CD14-positive monocyte (primary cell): Measurements from ENCODE around the gene SLX9. TPM values are rescaled to one million over a fixed set of nuclear protein-coding genes. Genes with fewer than 3 reads are reported as not detected.

Experiments used
- DNase-seq, 3 donors: peaks; one replicate each; pipeline ENCODE4 v3.0.0-alpha.2; 2011 to 2022
- H2AFZ ChIP-seq: 2 replicates; pipeline ENCODE4 v1.6.0; 2012; ENCODE audit warnings: mild to moderate bottlenecking, low read depth, low read length, inconsistent platforms; ENCODE audit not compliant: insufficient read depth, poor library complexity, severe bottlenecking
- H3K27ac ChIP-seq, 2 donors: 1 replicate in 1 of 2; 2 replicates in 1 of 2; pipeline ENCODE4 v1.5.1; 2012 to 2013; ENCODE audit warnings: low read length in 2 of 2, control low read depth in 1 of 2, inconsistent platforms in 1 of 2, low read depth in 1 of 2, mild to moderate bottlenecking in 1 of 2
- H3K27me3 ChIP-seq, 2 donors: one replicate each; pipeline versions ENCODE4 v1.6.0 to v1.6.1; 2011 to 2013; ENCODE audit warnings: low read length in 2 of 2; ENCODE audit not compliant: control insufficient read depth in 2 of 2, insufficient read depth in 2 of 2
- H3K36me3 ChIP-seq, 2 donors: replicated peaks in 1 of 2; 1 replicate in 1 of 2; 2 replicates in 1 of 2; pipeline versions ENCODE4 v1.5.1 to v1.6.1; 2012 to 2013; ENCODE audit warnings: low read length in 2 of 2, control low read depth in 1 of 2, inconsistent platforms in 1 of 2, mild to moderate bottlenecking in 1 of 2; ENCODE audit not compliant: insufficient read depth in 2 of 2, control insufficient read depth in 1 of 2
- H3K4me1 ChIP-seq, 2 donors: 1 replicate in 1 of 2; 2 replicates in 1 of 2; pipeline versions ENCODE4 v1.5.1 to v1.6.1; 2012 to 2013; ENCODE audit warnings: low read length in 2 of 2, control low read depth in 1 of 2, inconsistent platforms in 1 of 2, mild to moderate bottlenecking in 1 of 2, moderate library complexity in 1 of 2; ENCODE audit not compliant: insufficient read depth in 2 of 2, control insufficient read depth in 1 of 2
- H3K4me2 ChIP-seq: replicated peaks from 2 replicates; pipeline ENCODE3; 2012; ENCODE audit warnings: low read length, moderate library complexity, mild to moderate bottlenecking; ENCODE audit not compliant: poor library complexity, severe bottlenecking; ENCODE audit errors: extremely low read depth
- H3K4me3 ChIP-seq, 3 experiments: fragments of 200-600 bp in 1 of 3; sonication (generic) in 1 of 3; replicated peaks in 1 of 3; 1 replicate in 2 of 3; 2 replicates in 1 of 3; pipeline ENCODE4 v1.5.1; 2011 to 2013; ENCODE audit warnings: low read length in 3 of 3, mild to moderate bottlenecking in 3 of 3, control low read depth in 2 of 3, low read depth in 2 of 3, inconsistent platforms in 1 of 3, moderate library complexity in 1 of 3
- H3K79me2 ChIP-seq: 2 replicates; pipeline ENCODE4 v1.6.0; 2012; ENCODE audit warnings: mild to moderate bottlenecking, control low read depth, inconsistent platforms, low read length, moderate library complexity; ENCODE audit not compliant: insufficient read depth
- H3K9ac ChIP-seq: 2 replicates; pipeline ENCODE4 v1.6.0; 2017; ENCODE audit warnings: low read length, mild to moderate bottlenecking; ENCODE audit not compliant: insufficient read depth, poor library complexity, severe bottlenecking
- H3K9me3 ChIP-seq, 2 donors: replicated peaks in 1 of 2; 1 replicate in 1 of 2; 2 replicates in 1 of 2; pipeline versions ENCODE4 v1.5.1 to v1.6.1; 2012 to 2013; ENCODE audit warnings: low read length in 2 of 2, control low read depth in 1 of 2; ENCODE audit not compliant: control insufficient read depth in 1 of 2, insufficient read depth in 1 of 2
- H4K20me1 ChIP-seq: 2 replicates; pipeline ENCODE4 v1.6.0; 2012; ENCODE audit warnings: mild to moderate bottlenecking, low read length, control low read depth, moderate library complexity; ENCODE audit not compliant: insufficient read depth
- H3K27ac Mint-ChIP-seq, 7 donors: one replicate each; pipeline ENCODE4 v1.8.0; 2020; ENCODE audit warnings: mild to moderate bottlenecking in 7 of 7, mixed read lengths in 7 of 7, moderate library complexity in 6 of 7, inconsistent platforms in 2 of 7
- H3K27me3 Mint-ChIP-seq, 3 donors: one replicate each; pipeline ENCODE4 v1.8.0; 2021 to 2022; ENCODE audit warnings: low read depth in 3 of 3, mild to moderate bottlenecking in 3 of 3, mixed read lengths in 3 of 3, moderate library complexity in 3 of 3, inconsistent platforms in 1 of 3
- H3K36me3 Mint-ChIP-seq, 2 donors: one replicate each; pipeline ENCODE4 v1.8.0; 2020; ENCODE audit warnings: mixed read lengths in 2 of 2, inconsistent platforms in 1 of 2, mild to moderate bottlenecking in 1 of 2
- H3K4me1 Mint-ChIP-seq: one replicate; pipeline ENCODE4 v1.8.0; 2020; ENCODE audit warnings: mild to moderate bottlenecking, mixed read lengths
- H3K4me3 Mint-ChIP-seq, 2 donors: one replicate each; pipeline ENCODE4 v1.8.0; 2020; ENCODE audit warnings: mild to moderate bottlenecking in 2 of 2, mixed read lengths in 2 of 2, moderate library complexity in 1 of 2
- H3K9me3 Mint-ChIP-seq, 7 donors: one replicate each; pipeline ENCODE4 v1.8.0; 2020 to 2022; ENCODE audit warnings: mixed read lengths in 7 of 7, mild to moderate bottlenecking in 6 of 7, moderate library complexity in 6 of 7, inconsistent platforms in 2 of 7
- CTCF ChIP-seq: fragments of 200-600 bp; IDR thresholded peaks from one replicate; pipeline ENCODE4 v1.8.0; 2022; ENCODE audit warnings: antibody characterized with exemption, mild to moderate bottlenecking
- WGBS: methylation state at CpG from one replicate; pipeline ENCODE4 v1.1.5; 2013; ENCODE audit warnings: missing lambda C conversion rate; ENCODE audit not compliant: insufficient coverage; 5-methylcytosine and 5-hydroxymethylcytosine counted together
- intact Hi-C, 2 donors: fragments of 100-400 bp; cut with micrococcal nuclease; formaldehyde crosslinking; loops; one replicate each; pipeline versions ENCODE4 v1.15.0 to v1.15.1; 2023
- polyA plus RNA-seq, 3 donors: library from polyadenylated mRNA; depleted of rRNA in 1 of 3; unstranded in 2 of 3; stranded (reverse) in 1 of 3; fragments of 300-500 nt in 2 of 3; fragments of >200 nt in 1 of 3; fragmentation: Illumina TruSeq in 2 of 3; gene quantifications; 1 replicate in 2 of 3; 2 replicates in 1 of 3; pipeline ENCODE4 v1.2.3, GENCODE V29; 2012 to 2021

The SLX9 gene
- polyA plus RNA-seq, 3 donors, result 7.5 to 9.0 (median 9.0) TPM

DNA sequence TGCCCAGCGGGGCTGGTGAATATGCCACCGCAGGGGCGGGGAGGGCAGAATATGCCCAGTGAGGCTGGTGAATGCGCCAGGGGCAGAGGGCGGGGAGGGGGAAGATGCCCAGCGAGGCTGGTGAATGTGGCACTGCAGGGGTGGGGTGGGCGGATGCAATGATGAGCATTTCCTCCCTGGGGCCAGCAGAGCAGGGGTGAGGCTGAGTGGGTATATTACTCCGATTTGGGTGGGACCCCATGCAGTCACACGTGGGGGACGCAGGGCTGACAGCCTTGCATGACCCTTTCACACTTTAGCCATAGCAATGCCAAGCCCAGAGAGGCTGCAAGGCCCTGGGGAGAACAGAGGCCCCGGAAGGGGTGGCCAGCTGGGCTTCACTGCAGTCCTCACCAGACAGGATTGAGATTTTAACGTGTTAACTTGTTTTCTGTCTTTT is 9.3 kb upstream of the SLX9 start:
- Histone ChIP-seq H4K20me1 (peaks cover 29% of the 10 kb centered on the region), H3K4me3 (peak overlapping the region in 2 of 3 experiments; percentile 79 to 81), H3K27ac (peak overlapping the region; percentile 76 to 84), H3K79me2 (peaks cover 82% of the 10 kb centered on the region), H2AFZ (no peak overlapping the region), H3K9ac (peak overlapping the region; percentile 76), H3K36me3 (peaks cover 0 to 7% of the 10 kb centered on the region in 2 donors), H3K27me3 (no peaks in the 10 kb centered on the region), H3K4me1 (peaks cover 77 to 82% of the 10 kb centered on the region in 2 donors), H3K9me3 (no peaks in the 10 kb centered on the region), H3K4me2 (peak overlapping the region; percentile 88)
- Mint-ChIP-seq H3K27me3 (peaks cover 0 to 7% (median 3%) of the 10 kb centered on the region in 3 donors), H3K27ac (peak overlapping the region; percentile 86 to 94 (median 91)), H3K4me3 (peak overlapping the region; percentile 81 to 95), H3K4me1 (peaks cover 71% of the 10 kb centered on the region), H3K36me3 (peaks cover 7 to 31% of the 10 kb centered on the region in 2 donors), H3K9me3 (peaks cover 0 to 1% (median 0%) of the 10 kb centered on the region in 7 donors)
- peak in 1 of 3 donors; percentile 49 for DNase-seq
- no peak for TF ChIP-seq CTCF
- 7% methylated on average over 10 of the region's 12 CpGs for WGBS
- intact Hi-C loops, result loop anchor here in 1 of 2 donors (2.0 to 5.0 kb wide), 2 partner anchors 14 to 113 kb away; partner anchors contain the start of gene SUMO3

DNA sequence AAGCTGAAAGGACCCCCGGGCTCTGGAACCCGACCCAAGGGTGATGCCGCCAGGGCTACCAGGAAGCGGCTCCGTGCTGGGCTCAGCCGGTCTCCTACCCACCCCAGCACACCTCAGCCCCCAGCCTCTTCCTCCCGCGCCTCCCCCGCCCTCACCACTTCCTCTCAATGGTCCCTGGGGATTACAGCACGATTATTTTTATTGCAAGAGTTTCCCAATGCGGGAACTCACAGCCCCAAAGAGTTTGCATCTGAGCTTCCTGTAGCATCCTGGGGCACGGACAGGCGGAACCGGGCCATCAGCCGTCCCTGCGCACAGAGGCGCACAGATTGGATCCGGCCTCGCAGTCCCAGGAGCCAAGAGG is 8.7 kb upstream of the SLX9 start:
- intact Hi-C loops, result loop anchor here in 1 of 2 donors (2.0 to 5.0 kb wide), 2 partner anchors 14 to 114 kb away; partner anchors contain the start of gene SUMO3
- Histone ChIP-seq H3K79me2 (peaks cover 82% of the 10 kb centered on the region), H3K9ac (peak overlapping the region; percentile 76)

More for the DNA sequence above, 8.7 kb upstream of the SLX9 start:
- under 1% methylated on average over 17 of the region's 19 CpGs for WGBS
- Mint-ChIP-seq H3K27me3 (peaks cover 0 to 7% (median 3%) of the 10 kb centered on the region in 3 donors), H3K9me3 (peaks cover 0 to 1% (median 0%) of the 10 kb centered on the region in 7 donors), H3K27ac (peak overlapping the region; percentile 86 to 94 (median 91)), H3K4me3 (peak overlapping the region; percentile 81 to 95), H3K4me1 (peaks cover 66% of the 10 kb centered on the region), H3K36me3 (peaks cover 7 to 31% of the 10 kb centered on the region in 2 donors)
- H3K4me3 ChIP-seq, result peak overlapping the region; percentile 71 to 81 (median 79)
- H3K27me3 ChIP-seq, result no peaks in the 10 kb centered on the region
- peak overlapping the region; percentile 88 for H3K4me2 ChIP-seq
- H3K9me3 ChIP-seq, result no peaks in the 10 kb centered on the region
- H4K20me1 ChIP-seq, result peaks cover 30% of the 10 kb centered on the region
- H2AFZ ChIP-seq, result peak overlapping the region; percentile 11
- H3K27ac ChIP-seq, result peak overlapping the region; percentile 76 to 84
- TF ChIP-seq CTCF, result no peak
- peaks cover 0 to 7% of the 10 kb centered on the region in 2 donors for H3K36me3 ChIP-seq
- peaks cover 71 to 76% of the 10 kb centered on the region in 2 donors for H3K4me1 ChIP-seq
- DNase-seq, result peak; percentile 46 to 82 (median 65)
